CD4-positive, alpha-beta T cell treated with Interferon alpha-2 for 1 hour (primary cell): Measurements from ENCODE around the gene TRNAU1AP.
"Not testable (repeated sequence)": the region's sequence is repeated elsewhere in the genome, so short reads cannot be mapped to it uniquely, and the experiment has no call there.

Source experiments
- DNase-seq, 2 donors: peaks; one replicate each; pipeline ENCODE4 v3.0.0-alpha.2; 2020 to 2022

The TRNAU1AP gene

GRCh38 chr1:28522537-28522936, 30.3 kb upstream of the TRNAU1AP start:
- DNase-seq = not testable (repeated sequence)

DNA sequence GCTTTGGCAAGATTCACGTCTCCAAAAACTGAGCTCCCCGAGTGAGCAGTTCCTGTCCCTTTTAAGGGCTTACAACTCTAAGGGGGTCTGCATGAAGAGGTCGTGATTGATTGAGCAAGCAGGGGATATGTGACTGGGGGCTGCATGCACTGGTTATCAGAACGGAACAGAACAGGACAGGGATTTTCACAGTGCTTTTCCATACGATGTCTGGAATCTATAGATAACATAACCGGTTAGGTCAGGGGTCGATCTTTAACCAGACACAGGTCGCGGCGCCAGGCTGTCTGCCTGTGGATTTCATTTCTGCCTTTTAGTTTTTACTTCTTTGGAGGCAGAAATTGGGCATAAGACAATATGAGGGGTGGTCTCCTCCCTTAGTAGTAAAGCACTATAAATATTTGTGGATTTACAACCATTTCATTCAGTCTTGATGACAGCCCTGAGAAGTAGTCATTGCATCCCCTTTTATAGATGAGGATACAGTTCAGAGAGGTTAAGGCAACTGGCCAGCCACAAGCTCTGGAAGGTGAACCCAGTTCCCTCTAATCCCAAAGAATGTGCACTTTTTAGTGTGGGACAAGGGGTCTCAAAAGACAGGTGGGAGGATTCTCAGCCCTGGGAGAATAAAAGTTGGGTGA, 27.8 kb upstream of the TRNAU1AP start:
- DNase-seq = not testable (repeated sequence)

- DNase-seq = no peak
Measured at GRCh38 chr1:28526886-28527285, 26.0 kb upstream of the TRNAU1AP start.

DNA sequence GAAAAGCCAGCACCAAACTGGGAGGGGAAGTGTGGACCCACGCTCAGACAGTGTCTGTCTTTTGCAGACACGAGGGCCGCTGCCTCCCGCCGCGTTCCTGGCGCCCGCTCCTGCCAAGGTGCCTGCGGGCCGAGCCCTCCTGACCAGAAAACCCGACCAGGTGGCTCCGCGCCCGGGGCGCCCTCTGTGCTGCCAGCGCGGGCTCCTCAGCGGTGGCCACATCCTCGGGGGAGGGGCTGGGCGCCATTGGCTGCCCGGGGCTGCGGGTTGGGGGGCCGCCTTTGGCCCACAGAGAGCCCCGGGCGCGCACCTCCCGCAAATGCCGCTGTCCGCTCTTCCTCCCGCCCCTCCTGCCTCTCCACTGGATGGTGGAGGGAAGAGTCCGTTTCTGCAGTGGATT, 22.4 kb upstream of the TRNAU1AP start:
- no peak for DNase-seq

DNA sequence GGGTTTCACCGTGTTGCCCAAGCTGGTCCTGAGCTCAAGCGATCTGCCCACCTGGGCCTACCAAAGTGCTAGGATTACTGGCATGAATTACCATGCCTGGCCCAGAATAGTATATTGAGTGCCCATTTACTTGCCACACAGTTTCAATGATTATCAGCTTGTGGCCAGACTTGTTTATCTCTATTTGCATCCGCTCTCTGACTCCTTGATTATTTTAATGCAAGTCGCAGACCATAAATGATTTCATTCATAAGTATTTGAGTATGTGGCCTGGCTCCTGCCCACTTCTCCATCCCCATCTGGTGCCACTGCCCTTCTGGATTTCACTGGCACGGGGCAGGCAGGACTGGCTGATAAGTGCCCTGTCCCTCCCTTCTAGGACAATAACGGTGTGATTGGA, 18.2 kb upstream of the TRNAU1AP start:
- no peak for DNase-seq

DNA sequence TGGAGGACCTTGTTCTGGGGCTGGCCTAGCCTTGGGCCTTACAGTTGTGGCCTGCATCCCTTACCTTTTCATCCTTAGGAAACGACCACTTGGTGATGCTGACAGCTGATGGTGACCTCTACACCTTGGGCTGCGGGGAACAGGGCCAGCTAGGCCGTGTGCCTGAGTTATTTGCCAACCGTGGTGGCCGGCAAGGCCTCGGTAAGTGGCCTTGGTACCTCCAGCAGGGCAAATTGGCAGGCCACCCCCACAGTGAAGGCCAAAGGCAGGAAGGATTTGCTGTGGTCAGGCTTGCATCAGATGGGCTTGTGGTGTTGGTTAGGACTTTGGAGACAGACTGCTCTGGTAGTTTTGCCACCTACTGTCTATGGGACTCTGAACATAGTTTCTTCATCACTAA, 17.7 kb upstream of the TRNAU1AP start:
- DNase-seq = no peak

DNA sequence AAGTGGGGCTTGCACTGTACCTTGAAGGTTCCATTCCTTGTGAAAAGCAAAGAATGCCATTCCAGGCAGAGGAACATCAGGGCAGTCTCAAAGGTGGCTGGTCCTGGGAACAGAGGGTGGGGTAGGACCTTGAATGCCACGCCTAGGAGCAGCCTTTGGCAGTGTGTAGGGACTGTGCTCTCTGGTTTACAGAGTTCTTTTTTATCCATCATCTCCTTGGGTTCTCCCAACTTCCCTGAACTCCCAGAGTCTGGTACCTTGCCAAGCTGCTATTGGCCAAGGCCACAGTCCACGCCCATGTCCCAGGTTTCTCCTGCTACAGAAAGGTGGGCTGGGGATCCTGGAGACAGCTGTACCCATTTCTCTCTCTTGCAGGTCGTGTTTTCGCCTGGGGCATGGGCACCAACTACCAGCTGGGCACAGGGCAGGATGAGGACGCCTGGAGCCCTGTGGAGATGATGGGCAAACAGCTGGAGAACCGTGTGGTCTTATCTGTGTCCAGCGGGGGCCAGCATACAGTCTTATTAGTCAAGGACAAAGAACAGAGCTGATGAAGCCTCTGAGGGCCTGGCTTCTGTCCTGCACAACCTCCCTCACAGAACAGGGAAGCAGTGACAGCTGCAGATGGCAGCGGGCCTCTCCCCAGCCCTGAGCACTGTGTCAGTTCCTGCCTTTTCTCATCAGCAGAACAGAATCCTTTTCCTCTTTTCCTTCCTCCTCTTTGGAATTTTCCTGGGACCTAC, 15.3 kb upstream of the TRNAU1AP start:
- DNase-seq = no peak

GRCh38 chr1:28538286-28538685, 14.6 kb upstream of the TRNAU1AP start:
- DNase-seq = no peak

DNA sequence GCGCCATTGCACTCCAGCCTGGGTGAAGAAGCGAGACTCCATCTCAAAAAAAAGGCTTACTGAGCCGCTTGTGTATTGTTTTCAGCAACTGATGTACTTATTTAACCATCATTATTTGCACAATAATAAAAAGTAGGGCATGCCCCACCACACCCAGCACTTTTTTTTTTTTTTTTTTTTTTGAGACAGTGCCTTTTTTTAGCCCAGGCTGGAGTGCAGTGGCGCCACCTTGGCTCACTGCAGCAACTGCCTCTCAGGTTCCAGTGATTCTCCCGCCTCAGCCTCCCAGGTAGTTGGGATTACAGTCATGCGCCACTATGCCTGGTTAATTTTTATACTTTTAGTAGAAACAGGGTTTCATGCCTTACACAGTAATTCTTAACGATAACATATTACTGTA, 12.2 kb upstream of the TRNAU1AP start:
- no peak for DNase-seq

GRCh38 chr1:28541414-28542015, 11.4 kb upstream of the TRNAU1AP start:
- DNase-seq = not testable (repeated sequence)

DNA sequence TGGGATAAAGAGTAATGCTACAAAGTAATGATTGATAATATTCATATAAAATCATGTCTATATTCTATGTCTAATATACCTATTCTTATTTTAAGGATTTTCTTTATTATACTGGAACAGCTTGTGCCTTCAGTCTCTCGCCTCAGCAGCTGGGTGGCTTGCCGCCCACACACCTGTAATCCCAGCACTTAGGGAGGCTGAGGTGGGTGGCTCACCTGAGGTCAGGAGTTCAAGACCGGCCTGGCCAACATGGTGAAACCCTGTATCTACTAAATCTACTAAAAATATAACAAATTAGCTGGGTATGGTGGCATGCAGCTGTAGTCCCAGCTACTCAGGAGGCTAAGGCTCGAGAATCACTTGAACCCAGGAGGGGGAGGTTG, 7.6 kb upstream of the TRNAU1AP start:
- DNase-seq = no peak

- no peak for DNase-seq
Measured at GRCh38 chr1:28548318-28548717, 4.6 kb upstream of the TRNAU1AP start.

- no peak for DNase-seq
Measured at GRCh38 chr1:28551381-28551780, 1.5 kb upstream of the TRNAU1AP start.

DNA sequence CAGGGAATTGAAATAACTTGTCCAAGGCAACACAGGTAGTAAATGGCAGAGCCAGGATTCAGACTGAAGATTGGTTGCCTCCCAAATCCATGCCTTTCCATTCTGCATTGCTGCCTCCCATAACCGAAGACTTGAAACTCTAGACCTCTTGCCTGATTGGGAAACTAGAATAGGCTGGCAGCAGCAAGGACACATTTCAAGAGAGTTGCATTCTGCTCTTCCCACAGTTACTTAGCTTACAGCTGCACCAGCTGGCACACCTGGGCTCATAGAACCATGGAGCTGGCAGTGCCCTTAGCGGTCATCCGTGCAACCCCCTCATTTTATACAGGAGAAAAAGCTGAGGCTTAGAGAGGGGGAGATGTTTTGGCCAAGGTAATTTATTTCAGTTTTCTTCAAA, 8.0 kb downstream of the TRNAU1AP start:
- DNase-seq = no peak

DNA sequence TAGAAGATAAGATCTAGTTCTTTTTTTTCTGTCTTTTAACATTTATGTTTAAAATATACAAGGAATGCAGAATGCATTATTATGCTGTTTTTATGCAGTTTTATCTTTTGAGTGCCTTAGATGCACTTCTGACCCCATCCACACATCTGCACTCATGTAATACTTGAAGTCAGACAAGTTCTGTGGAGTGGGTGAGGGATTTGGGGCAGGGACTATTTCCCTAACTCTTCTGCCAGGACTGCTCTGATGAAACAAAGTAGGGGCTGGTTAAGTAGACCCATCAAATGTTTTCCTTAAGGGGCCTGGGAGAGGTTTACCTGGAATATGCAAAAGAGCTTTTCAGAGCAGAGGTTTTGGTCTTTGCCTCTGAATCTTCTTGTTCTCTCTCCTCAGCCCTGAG, 11.4 kb downstream of the TRNAU1AP start:
- no peak for DNase-seq

DNA sequence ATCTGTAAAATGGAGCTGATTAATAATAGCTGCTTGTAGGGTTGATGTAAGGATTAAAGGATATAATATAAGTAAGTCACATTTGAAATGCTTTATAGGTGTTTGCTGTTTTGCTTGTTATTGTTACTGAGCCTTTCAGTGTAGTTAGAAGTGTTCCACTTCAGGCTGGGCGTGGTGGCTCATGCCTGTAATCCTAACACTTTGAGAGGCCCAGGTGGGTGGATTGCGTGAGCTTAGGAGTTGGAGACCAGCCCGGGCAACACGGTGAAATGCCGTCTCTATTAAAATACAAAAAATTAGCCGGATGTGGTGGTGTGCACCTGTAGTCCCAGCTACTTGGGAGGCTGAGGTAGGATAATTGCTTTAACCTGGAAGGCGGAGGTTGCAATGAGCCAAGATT, 12.2 kb downstream of the TRNAU1AP start:
- DNase-seq = no peak

DNA sequence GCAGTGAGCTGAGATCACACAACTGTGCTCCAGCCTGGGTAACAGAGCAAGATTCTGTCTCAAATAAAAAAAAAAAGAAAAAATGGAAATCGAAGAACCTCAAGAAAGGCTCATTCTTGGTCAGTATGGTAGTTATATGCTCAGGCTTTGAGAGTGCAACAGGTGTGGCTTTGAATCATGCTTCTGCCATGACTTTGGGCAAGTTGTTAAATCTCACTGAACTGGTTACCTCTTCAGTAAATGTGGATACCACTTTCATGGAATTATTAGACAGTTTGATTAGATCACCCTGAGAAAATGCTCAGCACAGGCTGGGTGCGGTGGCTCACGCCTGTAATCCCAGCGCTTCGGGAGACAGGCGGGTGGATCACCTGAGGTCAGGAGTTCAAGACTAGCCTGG, 12.8 kb downstream of the TRNAU1AP start:
- DNase-seq = no peak

DNA sequence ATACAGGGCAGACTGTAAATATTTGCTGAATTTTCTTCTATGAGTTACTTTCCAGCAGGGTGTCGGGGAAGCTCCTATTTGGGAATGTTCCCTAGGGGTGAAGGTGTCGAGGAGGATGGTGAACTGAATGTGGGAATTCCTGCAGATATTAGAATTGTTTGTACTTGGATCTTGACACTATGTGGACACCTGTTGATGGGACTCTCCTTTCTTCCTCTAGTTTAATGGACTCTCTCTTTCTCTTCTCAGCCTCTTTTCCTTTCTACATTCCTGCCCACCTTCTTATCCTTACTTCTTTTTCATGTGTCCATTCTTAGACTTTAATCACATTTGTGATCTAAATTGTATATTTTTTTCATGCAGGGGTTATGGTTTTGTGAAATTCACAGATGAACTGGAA, 14.0 kb downstream of the TRNAU1AP start:
- no peak for DNase-seq

- DNase-seq = no peak
Measured at GRCh38 chr1:28571911-28572310, 19.0 kb downstream of the TRNAU1AP start.

GRCh38 chr1:28572891-28573290, 20.0 kb downstream of the TRNAU1AP start:
- not testable (repeated sequence) for DNase-seq

DNA sequence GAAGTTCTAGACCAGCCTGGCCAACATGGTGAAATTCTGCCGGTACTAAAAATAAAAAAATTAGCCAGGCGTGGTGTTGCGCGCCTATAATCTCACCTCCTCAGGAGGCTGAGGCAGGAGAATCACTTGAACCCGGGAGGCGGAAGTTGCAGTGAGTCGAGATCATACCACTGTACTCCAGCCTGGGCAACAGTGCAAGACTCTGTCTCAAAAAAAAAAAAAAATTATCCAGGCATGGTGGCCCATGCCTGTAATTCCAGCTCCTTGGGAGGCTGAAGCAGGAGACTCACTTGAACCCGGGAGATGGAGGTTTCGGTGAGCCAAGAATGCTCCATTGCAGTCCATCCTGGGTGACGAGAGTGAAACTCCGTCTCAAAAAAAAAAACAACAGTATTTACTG, 20.7 kb downstream of the TRNAU1AP start:
- DNase-seq = no peak

- no peak for DNase-seq
Measured at GRCh38 chr1:28577052-28577678, 24.3 kb downstream of the TRNAU1AP start.

DNA sequence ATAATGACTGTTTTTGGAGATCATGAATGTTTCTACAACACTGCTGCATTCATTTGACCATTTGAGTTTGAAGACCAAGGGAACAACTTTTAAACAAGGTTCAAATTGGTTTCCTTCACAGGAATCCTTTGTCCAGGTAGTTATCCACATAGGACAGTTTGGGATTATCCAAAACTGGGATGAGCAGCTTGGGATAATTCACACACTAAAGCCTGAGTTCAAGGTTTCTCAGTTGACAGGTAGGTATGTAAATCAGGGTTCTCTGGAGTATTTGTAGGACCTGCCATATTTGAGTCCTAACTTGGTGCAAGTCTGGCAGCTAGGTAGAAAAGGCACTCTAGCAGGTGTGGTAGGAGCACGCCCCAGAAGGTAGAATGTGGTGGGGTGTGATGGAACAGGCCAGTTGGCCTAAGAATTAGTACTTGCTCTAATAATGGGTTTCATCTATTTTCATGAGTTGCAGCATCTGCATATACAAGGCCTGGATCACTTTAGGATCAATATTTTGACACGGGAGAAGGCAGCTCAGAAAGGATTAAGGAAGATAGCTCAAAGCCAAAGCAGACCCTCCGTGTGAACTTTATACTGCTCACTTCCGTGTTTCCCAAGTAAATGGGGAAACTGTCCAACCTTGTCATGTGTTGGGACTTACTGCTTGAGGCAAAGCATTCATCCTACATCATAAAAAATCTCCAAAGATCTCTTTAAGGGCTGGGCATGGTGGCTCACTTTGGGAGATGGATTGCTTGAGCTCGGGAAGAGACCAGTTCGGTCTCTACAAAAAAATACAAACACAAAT, 25.1 kb downstream of the TRNAU1AP start:
- DNase-seq = no peak
